Fibroblast of lung (primary cell): ENCODE results near the gene GTF2H1.

ENCODE experiments used
- EZH2 ChIP-seq: IDR thresholded peaks from 2 replicates; pipeline ENCODE4 v1.5.1; 2012; ENCODE audit warnings: low read length, control low read depth, mild to moderate bottlenecking; ENCODE audit errors: missing control alignments
- TF ChIP-seq, protein P1 (sequence below), 2 donors: IDR thresholded peaks in 1 of 2; conservative IDR thresholded peaks in 1 of 2; 1 replicate in 1 of 2; 2 replicates in 1 of 2; pipeline ENCODE4 v1.5.1; 2011 to 2012; ENCODE audit warnings: low read length in 2 of 2, control low read depth in 1 of 2, inconsistent platforms in 1 of 2, low read depth in 1 of 2, mild to moderate bottlenecking in 1 of 2

DNA sequence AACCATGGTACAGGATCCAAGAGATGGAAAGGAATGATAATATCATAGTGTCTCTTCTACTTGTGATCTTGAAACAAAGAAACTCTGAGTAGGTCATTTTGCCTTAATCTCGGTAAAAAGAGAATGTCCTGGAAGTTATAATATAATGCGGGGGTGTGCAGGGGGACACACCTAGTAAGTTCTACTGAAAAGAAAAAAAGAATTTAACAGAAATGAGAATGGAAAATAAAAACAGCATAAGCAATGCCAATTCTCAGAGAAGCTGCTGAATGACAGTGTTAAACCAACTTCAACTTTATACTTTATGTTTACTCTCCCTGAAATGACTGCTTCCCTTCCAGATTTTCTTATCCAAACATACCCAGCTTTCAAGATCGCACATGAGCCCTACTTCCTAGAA lies 2.5 kb upstream of the GTF2H1 start:
- TF ChIP-seq, protein P1, sequence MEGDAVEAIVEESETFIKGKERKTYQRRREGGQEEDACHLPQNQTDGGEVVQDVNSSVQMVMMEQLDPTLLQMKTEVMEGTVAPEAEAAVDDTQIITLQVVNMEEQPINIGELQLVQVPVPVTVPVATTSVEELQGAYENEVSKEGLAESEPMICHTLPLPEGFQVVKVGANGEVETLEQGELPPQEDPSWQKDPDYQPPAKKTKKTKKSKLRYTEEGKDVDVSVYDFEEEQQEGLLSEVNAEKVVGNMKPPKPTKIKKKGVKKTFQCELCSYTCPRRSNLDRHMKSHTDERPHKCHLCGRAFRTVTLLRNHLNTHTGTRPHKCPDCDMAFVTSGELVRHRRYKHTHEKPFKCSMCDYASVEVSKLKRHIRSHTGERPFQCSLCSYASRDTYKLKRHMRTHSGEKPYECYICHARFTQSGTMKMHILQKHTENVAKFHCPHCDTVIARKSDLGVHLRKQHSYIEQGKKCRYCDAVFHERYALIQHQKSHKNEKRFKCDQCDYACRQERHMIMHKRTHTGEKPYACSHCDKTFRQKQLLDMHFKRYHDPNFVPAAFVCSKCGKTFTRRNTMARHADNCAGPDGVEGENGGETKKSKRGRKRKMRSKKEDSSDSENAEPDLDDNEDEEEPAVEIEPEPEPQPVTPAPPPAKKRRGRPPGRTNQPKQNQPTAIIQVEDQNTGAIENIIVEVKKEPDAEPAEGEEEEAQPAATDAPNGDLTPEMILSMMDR (conservative IDR thresholded peaks at IDR 0.05 in 1 of 2, IDR thresholded peaks at IDR 0.05 in 1 of 2; ENCODE audit: low read depth in 1 of 2, low read length in 2 of 2): no peak
- TF ChIP-seq EZH2: no peak
